Heart left ventricle (tissue), 16 donors: ENCODE measurements around the gene PGAP3. TPM values are rescaled to one million over a fixed set of nuclear protein-coding genes. Genes with fewer than 3 reads are reported as not detected.
A peak's percentile ranks its signal among the peaks of the same experiment; 100 is the strongest.
"Not testable (repeated sequence)": the region's sequence is repeated elsewhere in the genome, so short reads cannot be mapped to it uniquely, and the experiment has no call there.

Source experiments
- ATAC-seq, 4 donors: fragments of 200-7000 bp; cut with Tn5 transposase; one replicate each; pipeline ENCODE4 v1.9.1; 2020 to 2022; ENCODE audit warnings: moderate library complexity in 4 of 4, mild to moderate bottlenecking in 3 of 4, moderate number of reproducible peaks in 1 of 4
- DNase-seq, 5 donors: peaks; one replicate each; pipeline ENCODE4 v3.0.0-alpha.2; 2020
- H3K27ac ChIP-seq, 12 donors: fragments of 200-600 bp; sonication (generic) in 4 of 12; one replicate each; pipeline versions ENCODE4 v1.5.0 to v1.8.0; 2016 to 2022; ENCODE audit warnings: mild to moderate bottlenecking in 2 of 12
- H3K27me3 ChIP-seq, 9 donors: fragments of 200-600 bp; sonication (generic) in 2 of 9; one replicate each; pipeline versions ENCODE4 v1.5.1 to v1.8.0; 2016 to 2022; ENCODE audit warnings: mild to moderate bottlenecking in 3 of 9
- H3K36me3 ChIP-seq, 9 donors: fragments of 200-600 bp; sonication (generic) in 2 of 9; one replicate each; pipeline versions ENCODE4 v1.5.0 to v1.8.0; 2018 to 2022; ENCODE audit warnings: mild to moderate bottlenecking in 2 of 9
- H3K4me1 ChIP-seq, 12 donors: fragments of 200-600 bp; sonication (generic) in 4 of 12; one replicate each; pipeline versions ENCODE4 v1.5.0 to v1.8.0; 2016 to 2022; ENCODE audit warnings: mild to moderate bottlenecking in 3 of 12
- H3K4me3 ChIP-seq, 12 donors: fragments of 200-600 bp; sonication (generic) in 4 of 12; one replicate each; pipeline versions ENCODE4 v1.5.0 to v1.8.0; 2017 to 2022; ENCODE audit warnings: mild to moderate bottlenecking in 9 of 12, moderate library complexity in 4 of 12
- H3K9me3 ChIP-seq, 12 donors: fragments of 200-600 bp; sonication (generic) in 4 of 12; one replicate each; pipeline versions ENCODE4 v1.5.0 to v1.8.0; 2016 to 2022; ENCODE audit warnings: mild to moderate bottlenecking in 1 of 12
- POLR2A ChIP-seq, 2 donors: fragments of 450-650 bp; IDR thresholded peaks; one replicate each; pipeline ENCODE4 v1.6.1; 2017; ENCODE audit warnings: antibody characterized with exemption in 2 of 2, mild to moderate bottlenecking in 2 of 2, moderate library complexity in 2 of 2
- WGBS, 4 donors: extraction: QIAGEN DNeasy Blood & Tissue Kit in 2 of 4; methylation state at CpG; one replicate each; pipeline versions ENCODE4 v1.1.5 to v1.1.7; 2013 to 2018; 5-methylcytosine and 5-hydroxymethylcytosine counted together
- intact Hi-C, 10 donors: fragments of 100-400 bp; cut with DNase I; formaldehyde crosslinking; loops; one replicate each; pipeline versions ENCODE4 v1.11.1 to v1.14.2; 2022
- polyA plus RNA-seq, 2 donors: library from polyadenylated mRNA; stranded (reverse); fragments of 200-250 nt; gene quantifications; one replicate each; pipeline ENCODE4 v1.2.3, GENCODE V29; 2013
- total RNA-seq, 9 donors: library from RNA; depleted of rRNA in 2 of 9; stranded (reverse); fragments of >200 nt in 2 of 9; fragmentation: NEBNext Ultra II Directional in 3 of 9; extraction: Animal tissue kit (Norgen Biotek cat#: 25700) in 3 of 9; gene quantifications; one replicate each; pipeline versions ENCODE4 v1.1.0 to v1.2.4, GENCODE V29; 2016 to 2023
- TF ChIP-seq, protein P1 (sequence below), 12 donors: fragments of 200-600 bp; sonication (generic) in 4 of 12; IDR thresholded peaks; one replicate each; pipeline versions ENCODE4 v1.5.0 to v1.8.0; 2018 to 2022; ENCODE audit warnings: antibody characterized with exemption in 12 of 12, mild to moderate bottlenecking in 5 of 12
- donor health status: ischemic (EF 13 %, LVEDD 7.1; RV severe dilation, severe dysfunction).
- donor health status: healthy with polysubstance abuse.
- donor health status: DM: no; HTN: yes; CAD: no.
- donor health status: DM: no; HTN: no; CAD: no.
- donor health status: ischemic (EF 25% LVEDD 6.9; RV normal size, moderate dysfunction).
- donor health status: ischemic (EF 25% LVEDD 5.7; RV mildly dilated, moderate dysfunction).
- donor health status: healthy.
- donor health status: DM: yes; HTN: yes; CAD: no.
- donor health status: ischemic (EF 35%, LVEDD 5.7; RV mildly dilated, moderate dysfunction).
- donor health status: nonischemic (EF 11% LVEDD 7.7; RV severe dilation, severe dysfunction).
- donor health status: DM: yes; HTN: yes; CAD: no.
- donor health status: PGD.
- donor health status: ischemic (EF 29% LVEDD 5.4; RV normal size, mild dysfunction).
- donor health status: nonischemic (EF 23%, LVEDD 6.1; RV moderate dilation, normal function).

The PGAP3 gene
- total and polyA plus RNA-seq, 11 donors: 8.0 to 18.8 (median 13.3) TPM

GRCh38 chr17:39700148-39700987 lies 12.5 kb upstream of the PGAP3 start:
- ATAC-seq: peak; percentile 13 to 61 (median 46)
- WGBS, 4 donors: 0 to 1% (median 1%) methylated on average over 18 to 57 of the region's 57 CpGs
- H3K4me1 ChIP-seq: peaks cover 0 to 54% (median 21%) of the 10 kb centered on the region in 12 donors
- H3K9me3 ChIP-seq: no peaks in the 10 kb centered on the region
- TF ChIP-seq POLR2A (IDR thresholded peaks at IDR 0.05): no peak
- TF ChIP-seq, protein P1, sequence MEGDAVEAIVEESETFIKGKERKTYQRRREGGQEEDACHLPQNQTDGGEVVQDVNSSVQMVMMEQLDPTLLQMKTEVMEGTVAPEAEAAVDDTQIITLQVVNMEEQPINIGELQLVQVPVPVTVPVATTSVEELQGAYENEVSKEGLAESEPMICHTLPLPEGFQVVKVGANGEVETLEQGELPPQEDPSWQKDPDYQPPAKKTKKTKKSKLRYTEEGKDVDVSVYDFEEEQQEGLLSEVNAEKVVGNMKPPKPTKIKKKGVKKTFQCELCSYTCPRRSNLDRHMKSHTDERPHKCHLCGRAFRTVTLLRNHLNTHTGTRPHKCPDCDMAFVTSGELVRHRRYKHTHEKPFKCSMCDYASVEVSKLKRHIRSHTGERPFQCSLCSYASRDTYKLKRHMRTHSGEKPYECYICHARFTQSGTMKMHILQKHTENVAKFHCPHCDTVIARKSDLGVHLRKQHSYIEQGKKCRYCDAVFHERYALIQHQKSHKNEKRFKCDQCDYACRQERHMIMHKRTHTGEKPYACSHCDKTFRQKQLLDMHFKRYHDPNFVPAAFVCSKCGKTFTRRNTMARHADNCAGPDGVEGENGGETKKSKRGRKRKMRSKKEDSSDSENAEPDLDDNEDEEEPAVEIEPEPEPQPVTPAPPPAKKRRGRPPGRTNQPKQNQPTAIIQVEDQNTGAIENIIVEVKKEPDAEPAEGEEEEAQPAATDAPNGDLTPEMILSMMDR (IDR thresholded peaks at IDR 0.05): no peak
- H3K4me3 ChIP-seq: peak overlapping the region; percentile 71 to 99 (median 90)
- intact Hi-C loops: no loop called here
- peaks cover 0 to 13% (median 0%) of the 10 kb centered on the region in 9 donors for H3K27me3 ChIP-seq
- no peaks in the 10 kb centered on the region for H3K36me3 ChIP-seq
- peak in 1 of 5 donors; percentile 64 for DNase-seq
- H3K27ac ChIP-seq: peak overlapping the region; percentile 54 to 94 (median 90)

GRCh38 chr17:39699818-39700147 lies 11.9 kb upstream of the PGAP3 start, which contains the start of gene ERBB2:
Gene ERBB2, plus strand, starts transcription at chr17:39700064. Its CDS starts 175 bp downstream, at chr17:39700239.
- DNase-seq: peak; percentile 74 to 83 (median 78)
- TF ChIP-seq, protein P1 (IDR thresholded peaks at IDR 0.05): no peak
- peak in 1 of 2 donors; percentile 58 for TF ChIP-seq POLR2A (IDR thresholded peaks at IDR 0.05)
- H3K36me3 ChIP-seq: peaks cover 0 to 5% (median 0%) of the 10 kb centered on the region in 9 donors
- no peaks in the 10 kb centered on the region for H3K9me3 ChIP-seq
- peaks cover 0 to 48% (median 16%) of the 10 kb centered on the region in 12 donors for H3K4me1 ChIP-seq
- peak within 1 kb of the TSS; percentile 54 to 94 (median 90) for H3K27ac ChIP-seq
- WGBS, 4 donors: 1 to 3% (median 2%) methylated on average over 12 to 20 of the region's 20 CpGs
- peak within 1 kb of the TSS; percentile 71 to 99 (median 90) for H3K4me3 ChIP-seq
- peaks cover 0 to 13% (median 0%) of the 10 kb centered on the region in 9 donors for H3K27me3 ChIP-seq
- intact Hi-C loops: loop anchor here in 2 of 10 donors (1.0 to 5.0 kb wide), 2 partner anchors 12 to 33 kb away; partner anchors contain the start of gene MIEN1 (in 1 of the 2)
- ATAC-seq: peak; percentile 66 to 87 (median 86)

DNA sequence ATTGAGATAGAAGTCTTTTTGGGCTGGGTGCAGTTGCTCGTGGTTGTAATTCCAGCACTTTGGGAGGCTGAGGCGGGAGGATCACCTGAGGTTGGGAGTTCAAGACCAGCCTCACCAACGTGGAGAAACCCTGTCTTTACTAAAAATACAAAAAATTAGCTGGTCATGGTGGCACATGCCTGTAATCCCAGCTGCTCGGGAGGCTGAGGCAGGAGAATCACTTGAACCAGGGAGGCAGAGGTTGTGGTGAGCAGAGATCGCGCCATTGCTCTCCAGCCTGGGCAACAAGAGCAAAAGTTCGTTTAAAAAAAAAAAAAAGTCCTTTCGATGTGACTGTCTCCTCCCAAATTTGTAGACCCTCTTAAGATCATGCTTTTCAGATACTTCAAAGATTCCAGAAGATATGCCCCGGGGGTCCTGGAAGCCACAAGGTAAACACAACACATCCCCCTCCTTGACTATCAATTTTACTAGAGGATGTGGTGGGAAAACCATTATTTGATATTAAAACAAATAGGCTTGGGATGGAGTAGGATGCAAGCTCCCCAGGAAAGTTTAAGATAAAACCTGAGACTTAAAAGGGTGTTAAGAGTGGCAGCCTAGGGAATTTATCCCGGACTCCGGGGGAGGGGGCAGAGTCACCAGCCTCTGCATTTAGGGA lies 11.4 kb upstream of the PGAP3 start:
- H3K36me3 ChIP-seq, ATAC-seq, H3K9me3 ChIP-seq: not testable (repeated sequence)
- Histone ChIP-seq H3K4me1 (peaks cover 0 to 43% (median 13%) of the 10 kb centered on the region in 12 donors), H3K4me3 (peak overlapping the region; percentile 71 to 99 (median 90)), H3K27me3 (peaks cover 0 to 13% (median 0%) of the 10 kb centered on the region in 9 donors), H3K27ac (peak overlapping the region in 11 of 12 donors; percentile 61 to 94 (median 90))
- WGBS, 4 donors: 49 to 51% (median 51%) methylated on average over 11 of the region's 11 CpGs
- DNase-seq: peak in 1 of 5 donors; percentile 10
- intact Hi-C loops: loop anchor here in 2 of 10 donors (1.0 to 5.0 kb wide), 2 partner anchors 12 to 33 kb away; partner anchors contain the start of gene MIEN1 (in 1 of the 2)

DNA sequence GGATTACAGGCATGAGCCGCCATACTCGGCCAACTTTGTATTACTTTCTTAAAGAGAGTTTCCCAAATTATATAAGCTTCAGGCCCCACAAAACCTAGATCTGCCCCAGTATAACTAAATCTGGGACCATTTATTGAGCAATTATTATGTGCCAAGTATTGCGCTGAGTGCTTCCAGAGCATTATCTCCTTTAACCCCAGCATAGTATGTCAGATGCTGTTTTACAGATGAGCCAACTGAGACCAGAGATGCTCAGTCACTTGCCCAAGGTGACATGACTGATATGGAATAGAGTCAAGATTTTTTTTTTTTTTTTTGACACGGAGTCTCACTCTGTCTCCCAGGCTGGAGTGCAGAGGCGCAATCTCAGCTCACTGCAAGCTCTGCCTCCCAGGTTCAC lies 10.1 kb upstream of the PGAP3 start:
- peaks cover 0 to 6% (median 0%) of the 10 kb centered on the region in 9 donors for H3K36me3 ChIP-seq
- DNase-seq: no peak
- intact Hi-C loops: loop anchor here in 1 of 10 donors (5.0 kb wide), 1 partner anchor 34 kb away; the partner anchor contains the start of gene MIEN1
- TF ChIP-seq, protein P1 (IDR thresholded peaks at IDR 0.05): no peak
- TF ChIP-seq POLR2A (IDR thresholded peaks at IDR 0.05): no peak
- no peak overlapping the region for H3K4me3 ChIP-seq
- H3K9me3 ChIP-seq: no peaks in the 10 kb centered on the region
- peaks cover 0 to 32% (median 12%) of the 10 kb centered on the region in 12 donors for H3K4me1 ChIP-seq
- WGBS, 4 donors: 86 to 92% (median 89%) methylated on average over 5 of the region's 5 CpGs
- ATAC-seq: no peak
- peaks cover 0 to 13% (median 0%) of the 10 kb centered on the region in 9 donors for H3K27me3 ChIP-seq
- H3K27ac ChIP-seq: no peak overlapping the region
